ENCODE data around the gene NUDCD3.

GRCh38 chr7:44536090-44536489, 45.6 kb upstream of the NUDCD3 start:
- TF ChIP-seq, protein P1, sequence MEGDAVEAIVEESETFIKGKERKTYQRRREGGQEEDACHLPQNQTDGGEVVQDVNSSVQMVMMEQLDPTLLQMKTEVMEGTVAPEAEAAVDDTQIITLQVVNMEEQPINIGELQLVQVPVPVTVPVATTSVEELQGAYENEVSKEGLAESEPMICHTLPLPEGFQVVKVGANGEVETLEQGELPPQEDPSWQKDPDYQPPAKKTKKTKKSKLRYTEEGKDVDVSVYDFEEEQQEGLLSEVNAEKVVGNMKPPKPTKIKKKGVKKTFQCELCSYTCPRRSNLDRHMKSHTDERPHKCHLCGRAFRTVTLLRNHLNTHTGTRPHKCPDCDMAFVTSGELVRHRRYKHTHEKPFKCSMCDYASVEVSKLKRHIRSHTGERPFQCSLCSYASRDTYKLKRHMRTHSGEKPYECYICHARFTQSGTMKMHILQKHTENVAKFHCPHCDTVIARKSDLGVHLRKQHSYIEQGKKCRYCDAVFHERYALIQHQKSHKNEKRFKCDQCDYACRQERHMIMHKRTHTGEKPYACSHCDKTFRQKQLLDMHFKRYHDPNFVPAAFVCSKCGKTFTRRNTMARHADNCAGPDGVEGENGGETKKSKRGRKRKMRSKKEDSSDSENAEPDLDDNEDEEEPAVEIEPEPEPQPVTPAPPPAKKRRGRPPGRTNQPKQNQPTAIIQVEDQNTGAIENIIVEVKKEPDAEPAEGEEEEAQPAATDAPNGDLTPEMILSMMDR (IDR thresholded peaks at IDR 0.05; ENCODE audit: low read depth, low read length, poor library complexity, severe bottlenecking), result no peak
- TF ChIP-seq EZH2phosphoT487 (IDR thresholded peaks at IDR 0.05; ENCODE audit: borderline replicate concordance, low read length), result no peak
